ENCODE data around the gene FAM107B.

- TF ChIP-seq CTCF (IDR thresholded peaks at IDR 0.05 in 2 of 3, conservative IDR thresholded peaks at IDR 0.05 in 1 of 3; ENCODE audit: control insufficient read depth in 2 of 3, extremely low read depth in 1 of 3, insufficient read depth in 1 of 3, low read depth in 3 of 3, low read length in 3 of 3): no peak
- TF ChIP-seq ZNF24 (IDR thresholded peaks at IDR 0.05): no peak
- TF ChIP-seq EZH2 (IDR thresholded peaks at IDR 0.05; ENCODE audit: borderline replicate concordance, control insufficient read depth, low read depth, low read length): no peak
- TF ChIP-seq KAT2A (conservative IDR thresholded peaks at IDR 0.05; ENCODE audit: control insufficient read depth, low read depth, low read length): no peak
Measured at GRCh38 chr10:14593806-14594205, 180.9 kb downstream of the FAM107B start.

Data from GM12878 (cell line).